ENCODE measurements around the gene ITGB1BP1.

Gene ITGB1BP1

GRCh38 chr2:9390991-9391390 lies 32.3 kb downstream of the ITGB1BP1 start:
- Histone ChIP-seq H3K27me3 (ENCODE audit: control insufficient read depth in 1 of 2, insufficient read depth in 2 of 2, low read length in 2 of 2) (no peaks in the 10 kb centered on the region), H3K36me3 (ENCODE audit: control insufficient read depth in 1 of 2, insufficient read depth in 2 of 2, low read length in 2 of 2) (peaks cover 10 to 68% of the 10 kb centered on the region in 2 donors), H3K27ac (ENCODE audit: low read depth, low read length) (no peak overlapping the region), H3K9me3 (ENCODE audit: control insufficient read depth in 1 of 2, low read length in 2 of 2) (no peaks in the 10 kb centered on the region), H3K4me1 (ENCODE audit: control insufficient read depth in 1 of 2, insufficient read depth in 2 of 2, low read length in 2 of 2) (no peaks in the 10 kb centered on the region), H3K4me3 (ENCODE audit: low read depth in 1 of 2, low read length in 2 of 2) (no peak overlapping the region), H3K9ac (ENCODE audit: low read depth in 1 of 2, low read length in 2 of 2) (no peak overlapping the region)

GRCh38 chr2:9390151-9390850 lies 33.0 kb downstream of the ITGB1BP1 start:
- Histone ChIP-seq H3K36me3 (ENCODE audit: control insufficient read depth in 1 of 2, insufficient read depth in 2 of 2, low read length in 2 of 2) (peaks cover 10 to 73% of the 10 kb centered on the region in 2 donors), H3K9me3 (ENCODE audit: control insufficient read depth in 1 of 2, low read length in 2 of 2) (no peaks in the 10 kb centered on the region), H3K9ac (ENCODE audit: low read depth in 1 of 2, low read length in 2 of 2) (no peak overlapping the region), H3K27me3 (ENCODE audit: control insufficient read depth in 1 of 2, insufficient read depth in 2 of 2, low read length in 2 of 2) (no peaks in the 10 kb centered on the region), H3K4me1 (ENCODE audit: control insufficient read depth in 1 of 2, insufficient read depth in 2 of 2, low read length in 2 of 2) (no peaks in the 10 kb centered on the region), H3K27ac (ENCODE audit: low read depth, low read length) (no peak overlapping the region), H3K4me3 (ENCODE audit: low read depth in 1 of 2, low read length in 2 of 2) (no peak overlapping the region)

- Histone ChIP-seq H3K27ac (ENCODE audit: low read depth, low read length) (no peak overlapping the region), H3K36me3 (ENCODE audit: control insufficient read depth in 1 of 2, insufficient read depth in 2 of 2, low read length in 2 of 2) (peaks cover 12 to 73% of the 10 kb centered on the region in 2 donors)
Observed at GRCh38 chr2:9388950-9389911, 34.1 kb downstream of the ITGB1BP1 start.

GRCh38 chr2:9388199-9388681 lies 35.1 kb downstream of the ITGB1BP1 start:
- H3K27ac ChIP-seq (ENCODE audit: low read depth, low read length): no peak overlapping the region
- H3K9ac ChIP-seq (ENCODE audit: low read depth in 1 of 2, low read length in 2 of 2): no peak overlapping the region
- H3K4me3 ChIP-seq (ENCODE audit: low read depth in 1 of 2, low read length in 2 of 2): no peak overlapping the region
- no peaks in the 10 kb centered on the region for H3K27me3 ChIP-seq (ENCODE audit: control insufficient read depth in 1 of 2, insufficient read depth in 2 of 2, low read length in 2 of 2)
- H3K36me3 ChIP-seq (ENCODE audit: control insufficient read depth in 1 of 2, insufficient read depth in 2 of 2, low read length in 2 of 2): peaks cover 12 to 75% of the 10 kb centered on the region in 2 donors
- H3K4me1 ChIP-seq (ENCODE audit: control insufficient read depth in 1 of 2, insufficient read depth in 2 of 2, low read length in 2 of 2): no peaks in the 10 kb centered on the region
- H3K9me3 ChIP-seq (ENCODE audit: control insufficient read depth in 1 of 2, low read length in 2 of 2): no peaks in the 10 kb centered on the region

More at GRCh38 chr2:9388950-9389911, 34.1 kb downstream of the ITGB1BP1 start:
- H3K4me1 ChIP-seq (ENCODE audit: control insufficient read depth in 1 of 2, insufficient read depth in 2 of 2, low read length in 2 of 2): no peaks in the 10 kb centered on the region
- no peaks in the 10 kb centered on the region for H3K9me3 ChIP-seq (ENCODE audit: control insufficient read depth in 1 of 2, low read length in 2 of 2)
- no peak overlapping the region for H3K4me3 ChIP-seq (ENCODE audit: low read depth in 1 of 2, low read length in 2 of 2)
- no peaks in the 10 kb centered on the region for H3K27me3 ChIP-seq (ENCODE audit: control insufficient read depth in 1 of 2, insufficient read depth in 2 of 2, low read length in 2 of 2)
- no peak overlapping the region for H3K9ac ChIP-seq (ENCODE audit: low read depth in 1 of 2, low read length in 2 of 2)

- H3K36me3 ChIP-seq (ENCODE audit: control insufficient read depth in 1 of 2, insufficient read depth in 2 of 2, low read length in 2 of 2): peaks cover 14 to 73% of the 10 kb centered on the region in 2 donors
- H3K4me1 ChIP-seq (ENCODE audit: control insufficient read depth in 1 of 2, insufficient read depth in 2 of 2, low read length in 2 of 2): peaks cover 0 to 3% of the 10 kb centered on the region in 2 donors
Observed at GRCh38 chr2:9385841-9386240, 37.5 kb downstream of the ITGB1BP1 start.

GRCh38 chr2:9384521-9384920 lies 38.8 kb downstream of the ITGB1BP1 start:
- Histone ChIP-seq H3K4me3 (ENCODE audit: low read depth in 1 of 2, low read length in 2 of 2) (no peak overlapping the region), H3K9ac (ENCODE audit: low read depth in 1 of 2, low read length in 2 of 2) (no peak overlapping the region), H3K27ac (ENCODE audit: low read depth, low read length) (no peak overlapping the region), H3K9me3 (ENCODE audit: control insufficient read depth in 1 of 2, low read length in 2 of 2) (no peaks in the 10 kb centered on the region), H3K36me3 (ENCODE audit: control insufficient read depth in 1 of 2, insufficient read depth in 2 of 2, low read length in 2 of 2) (peaks cover 16 to 65% of the 10 kb centered on the region in 2 donors), H3K27me3 (ENCODE audit: control insufficient read depth in 1 of 2, insufficient read depth in 2 of 2, low read length in 2 of 2) (no peaks in the 10 kb centered on the region), H3K4me1 (ENCODE audit: control insufficient read depth in 1 of 2, insufficient read depth in 2 of 2, low read length in 2 of 2) (peaks cover 0 to 5% of the 10 kb centered on the region in 2 donors)

More at GRCh38 chr2:9385841-9386240, 37.5 kb downstream of the ITGB1BP1 start:
- Histone ChIP-seq H3K27me3 (ENCODE audit: control insufficient read depth in 1 of 2, insufficient read depth in 2 of 2, low read length in 2 of 2) (no peaks in the 10 kb centered on the region), H3K9me3 (ENCODE audit: control insufficient read depth in 1 of 2, low read length in 2 of 2) (no peaks in the 10 kb centered on the region), H3K4me3 (ENCODE audit: low read depth in 1 of 2, low read length in 2 of 2) (no peak overlapping the region), H3K9ac (ENCODE audit: low read depth in 1 of 2, low read length in 2 of 2) (no peak overlapping the region), H3K27ac (ENCODE audit: low read depth, low read length) (no peak overlapping the region)

- H3K27me3 ChIP-seq (ENCODE audit: control insufficient read depth in 1 of 2, insufficient read depth in 2 of 2, low read length in 2 of 2): no peaks in the 10 kb centered on the region
- no peak overlapping the region for H3K4me3 ChIP-seq (ENCODE audit: low read depth in 1 of 2, low read length in 2 of 2)
- H3K36me3 ChIP-seq (ENCODE audit: control insufficient read depth in 1 of 2, insufficient read depth in 2 of 2, low read length in 2 of 2): peaks cover 9 to 59% of the 10 kb centered on the region in 2 donors
- H3K9me3 ChIP-seq (ENCODE audit: control insufficient read depth in 1 of 2, low read length in 2 of 2): no peaks in the 10 kb centered on the region
- H3K27ac ChIP-seq (ENCODE audit: low read depth, low read length): no peak overlapping the region
- H3K4me1 ChIP-seq (ENCODE audit: control insufficient read depth in 1 of 2, insufficient read depth in 2 of 2, low read length in 2 of 2): peaks cover 0 to 10% of the 10 kb centered on the region in 2 donors
- no peak overlapping the region for H3K9ac ChIP-seq (ENCODE audit: low read depth in 1 of 2, low read length in 2 of 2)
Observed at GRCh38 chr2:9382604-9383235, 40.6 kb downstream of the ITGB1BP1 start.

GRCh38 chr2:9380702-9381628 lies 42.4 kb downstream of the ITGB1BP1 start:
- Histone ChIP-seq H3K27ac (ENCODE audit: low read depth, low read length) (peak overlapping the region; percentile 62), H3K9ac (ENCODE audit: low read depth in 1 of 2, low read length in 2 of 2) (no peak overlapping the region), H3K9me3 (ENCODE audit: control insufficient read depth in 1 of 2, low read length in 2 of 2) (no peaks in the 10 kb centered on the region), H3K4me1 (ENCODE audit: control insufficient read depth in 1 of 2, insufficient read depth in 2 of 2, low read length in 2 of 2) (peaks cover 0 to 10% of the 10 kb centered on the region in 2 donors), H3K4me3 (ENCODE audit: low read depth in 1 of 2, low read length in 2 of 2) (no peak overlapping the region), H3K27me3 (ENCODE audit: control insufficient read depth in 1 of 2, insufficient read depth in 2 of 2, low read length in 2 of 2) (no peaks in the 10 kb centered on the region), H3K36me3 (ENCODE audit: control insufficient read depth in 1 of 2, insufficient read depth in 2 of 2, low read length in 2 of 2) (peaks cover 24 to 58% of the 10 kb centered on the region in 2 donors)

GRCh38 chr2:9379391-9379755 lies 44.0 kb downstream of the ITGB1BP1 start:
- Histone ChIP-seq H3K27ac (ENCODE audit: low read depth, low read length) (no peak overlapping the region), H3K27me3 (ENCODE audit: control insufficient read depth in 1 of 2, insufficient read depth in 2 of 2, low read length in 2 of 2) (no peaks in the 10 kb centered on the region), H3K4me1 (ENCODE audit: control insufficient read depth in 1 of 2, insufficient read depth in 2 of 2, low read length in 2 of 2) (peaks cover 0 to 10% of the 10 kb centered on the region in 2 donors), H3K4me3 (ENCODE audit: low read depth in 1 of 2, low read length in 2 of 2) (no peak overlapping the region), H3K36me3 (ENCODE audit: control insufficient read depth in 1 of 2, insufficient read depth in 2 of 2, low read length in 2 of 2) (peaks cover 27 to 61% of the 10 kb centered on the region in 2 donors), H3K9me3 (ENCODE audit: control insufficient read depth in 1 of 2, low read length in 2 of 2) (no peaks in the 10 kb centered on the region), H3K9ac (ENCODE audit: low read depth in 1 of 2, low read length in 2 of 2) (no peak overlapping the region)

Data from duodenal mucosa (tissue), 2 donors.